ENCODE results near the gene RC3H2. TPM values are rescaled to one million over a fixed set of nuclear protein-coding genes. Genes with fewer than 3 reads are reported as not detected.

Gene RC3H2
- total and polyA plus RNA-seq, 10 of the 15 experiments (the other 5 are each of a cell fraction or from before 2014, with no cell fraction given), result 7.2 to 25.5 (median 16.1) TPM

GRCh38 chr9:122866079-122866478, 39.1 kb downstream of the RC3H2 start:
- H3K4me2 ChIP-seq (ENCODE audit: control insufficient read depth, insufficient read depth), result no peak overlapping the region
- no peak overlapping the region for H2AFZ ChIP-seq (ENCODE audit: control insufficient read depth, low read depth, low read length)
- FAIRE-seq (no peak), DNase-seq (ENCODE audit: low read depth, low spot score) (no peak), ATAC-seq (no peak)
- POLR2A ChIA-PET, result no interaction called here
- TF ChIP-seq SP1 (IDR thresholded peaks at IDR 0.05; ENCODE audit: low read depth, low read length) (no peak), ZBTB4 (CRISPR knock-in tag; IDR thresholded peaks at IDR 0.05) (no peak), HSF1 (IDR thresholded peaks at IDR 0.05; ENCODE audit: low read depth, low read length) (no peak), PBX3 (IDR thresholded peaks at IDR 0.05; ENCODE audit: insufficient replicate concordance, low read depth, low read length) (no peak)
- no peak overlapping the region for H3K27ac ChIP-seq (ENCODE audit: control insufficient read depth, insufficient read depth)
- in situ Hi-C loops (cut with MboI) (no loop called here), intact Hi-C loops (cut with micrococcal nuclease; ENCODE audit: unreplicated experiment) (no loop called here)
- no peaks in the 10 kb centered on the region for H3K9me3 ChIP-seq (replicated peaks; ENCODE audit: control insufficient read depth, insufficient read depth, low read length)
- SMC1A ChIA-PET (ENCODE audit: uncharacterized antibody, unreplicated experiment), result no interaction called here
- RAD21 ChIA-PET (ENCODE audit: unreplicated experiment), result no interaction called here
- H4K20me1 ChIP-seq (ENCODE audit: control insufficient read depth, insufficient read depth), result no peaks in the 10 kb centered on the region
- CTCF ChIA-PET, result interaction anchor here (0.8 kb wide), 1 partner anchor 9 kb away, joined by 3 read pairs; no protein-coding TSS in a partner anchor
- no peaks in the 10 kb centered on the region for H3K79me2 ChIP-seq (ENCODE audit: control insufficient read depth, insufficient read depth, low read length)
- no peaks in the 10 kb centered on the region for H3K27me3 ChIP-seq (replicated peaks in 1 of 2; ENCODE audit: control insufficient read depth in 2 of 2, insufficient read depth in 2 of 2, low read length in 1 of 2)
- no CpG with 5 or more reads among the region's 5 CpGs for WGBS (ENCODE audit: insufficient coverage, insufficient replicate concordance, low lambda C conversion rate, missing lambda C conversion rate)
- H3K36me3 ChIP-seq (ENCODE audit: control insufficient read depth in 2 of 2, insufficient read depth in 2 of 2, low read length in 1 of 2), result peaks cover 1 to 2% of the 10 kb centered on the region in 2 experiments; a peak in 2 of 4 replicates
- H3K4me3 ChIP-seq, result no peak overlapping the region
- no peak overlapping the region for H3K9ac ChIP-seq (ENCODE audit: control insufficient read depth, insufficient read depth, low read length)
- no peaks in the 10 kb centered on the region for H3K4me1 ChIP-seq (ENCODE audit: control insufficient read depth, insufficient read depth, low read length)
- BruUV-seq (replicated peaks), result no TSS peak
